Heart left ventricle (tissue), 13 donors: Measurements from ENCODE around the gene TRIM68.

ENCODE experiments used
- CTCF ChIP-seq, 12 donors: fragments of 200-600 bp; sonication (generic) in 4 of 12; IDR thresholded peaks; one replicate each; pipeline versions ENCODE4 v1.5.0 to v1.8.0; 2018 to 2022; ENCODE audit warnings: antibody characterized with exemption in 12 of 12, mild to moderate bottlenecking in 5 of 12
- POLR2A ChIP-seq, 2 donors: fragments of 450-650 bp; IDR thresholded peaks; one replicate each; pipeline ENCODE4 v1.6.1; 2017; ENCODE audit warnings: antibody characterized with exemption in 2 of 2, mild to moderate bottlenecking in 2 of 2, moderate library complexity in 2 of 2
- donor health status: ischemic (EF 13 %, LVEDD 7.1; RV severe dilation, severe dysfunction).
- donor health status: DM: no; HTN: yes; CAD: no.
- donor health status: DM: no; HTN: no; CAD: no.
- donor health status: ischemic (EF 25% LVEDD 6.9; RV normal size, moderate dysfunction).
- donor health status: ischemic (EF 25% LVEDD 5.7; RV mildly dilated, moderate dysfunction).
- donor health status: ischemic (EF 35%, LVEDD 5.7; RV mildly dilated, moderate dysfunction).
- donor health status: nonischemic (EF 11% LVEDD 7.7; RV severe dilation, severe dysfunction).
- donor health status: DM: yes; HTN: yes; CAD: no.
- donor health status: PGD.
- donor health status: ischemic (EF 29% LVEDD 5.4; RV normal size, mild dysfunction).
- donor health status: nonischemic (EF 23%, LVEDD 6.1; RV moderate dilation, normal function).

DNA sequence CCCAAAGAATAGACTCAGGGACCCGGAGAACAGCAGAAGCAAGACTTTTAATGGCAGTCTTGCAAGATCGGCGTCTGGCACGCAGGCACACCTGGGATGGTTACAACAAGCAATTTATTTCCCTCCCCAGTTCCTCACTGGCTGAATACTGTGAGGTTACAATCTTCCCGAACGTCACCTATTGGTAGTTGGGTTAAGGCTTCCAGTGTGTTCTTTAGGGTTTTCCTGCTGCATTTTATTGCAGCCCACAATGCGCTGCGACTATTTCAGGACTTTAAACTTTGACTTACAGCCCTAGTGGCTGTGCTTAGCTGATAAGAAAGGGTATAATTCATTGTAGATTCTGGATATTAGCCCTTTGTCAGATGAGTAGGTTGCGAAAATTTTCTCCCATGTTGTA, 11.5 kb upstream of the TRIM68 start:
- TF ChIP-seq POLR2A (IDR thresholded peaks at IDR 0.05) (no peak), CTCF (IDR thresholded peaks at IDR 0.05) (no peak)
